ENCODE measurements around the gene B4GALT5.

GRCh38 chr20:49590163-49591017 lies 123.3 kb downstream of the B4GALT5 start:
- TF ChIP-seq, protein P1, sequence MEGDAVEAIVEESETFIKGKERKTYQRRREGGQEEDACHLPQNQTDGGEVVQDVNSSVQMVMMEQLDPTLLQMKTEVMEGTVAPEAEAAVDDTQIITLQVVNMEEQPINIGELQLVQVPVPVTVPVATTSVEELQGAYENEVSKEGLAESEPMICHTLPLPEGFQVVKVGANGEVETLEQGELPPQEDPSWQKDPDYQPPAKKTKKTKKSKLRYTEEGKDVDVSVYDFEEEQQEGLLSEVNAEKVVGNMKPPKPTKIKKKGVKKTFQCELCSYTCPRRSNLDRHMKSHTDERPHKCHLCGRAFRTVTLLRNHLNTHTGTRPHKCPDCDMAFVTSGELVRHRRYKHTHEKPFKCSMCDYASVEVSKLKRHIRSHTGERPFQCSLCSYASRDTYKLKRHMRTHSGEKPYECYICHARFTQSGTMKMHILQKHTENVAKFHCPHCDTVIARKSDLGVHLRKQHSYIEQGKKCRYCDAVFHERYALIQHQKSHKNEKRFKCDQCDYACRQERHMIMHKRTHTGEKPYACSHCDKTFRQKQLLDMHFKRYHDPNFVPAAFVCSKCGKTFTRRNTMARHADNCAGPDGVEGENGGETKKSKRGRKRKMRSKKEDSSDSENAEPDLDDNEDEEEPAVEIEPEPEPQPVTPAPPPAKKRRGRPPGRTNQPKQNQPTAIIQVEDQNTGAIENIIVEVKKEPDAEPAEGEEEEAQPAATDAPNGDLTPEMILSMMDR (IDR thresholded peaks at IDR 0.05; ENCODE audit: insufficient read depth, low read length): no peak
- TF ChIP-seq SPI1 (IDR thresholded peaks at IDR 0.05; ENCODE audit: borderline replicate concordance, low read depth) (peak; percentile 60; the same call in 1 of the 2 replicates), POLR2AphosphoS5 (IDR thresholded peaks at IDR 0.05; ENCODE audit: low read depth) (no peak)
- TF ChIP-seq, protein P2, sequence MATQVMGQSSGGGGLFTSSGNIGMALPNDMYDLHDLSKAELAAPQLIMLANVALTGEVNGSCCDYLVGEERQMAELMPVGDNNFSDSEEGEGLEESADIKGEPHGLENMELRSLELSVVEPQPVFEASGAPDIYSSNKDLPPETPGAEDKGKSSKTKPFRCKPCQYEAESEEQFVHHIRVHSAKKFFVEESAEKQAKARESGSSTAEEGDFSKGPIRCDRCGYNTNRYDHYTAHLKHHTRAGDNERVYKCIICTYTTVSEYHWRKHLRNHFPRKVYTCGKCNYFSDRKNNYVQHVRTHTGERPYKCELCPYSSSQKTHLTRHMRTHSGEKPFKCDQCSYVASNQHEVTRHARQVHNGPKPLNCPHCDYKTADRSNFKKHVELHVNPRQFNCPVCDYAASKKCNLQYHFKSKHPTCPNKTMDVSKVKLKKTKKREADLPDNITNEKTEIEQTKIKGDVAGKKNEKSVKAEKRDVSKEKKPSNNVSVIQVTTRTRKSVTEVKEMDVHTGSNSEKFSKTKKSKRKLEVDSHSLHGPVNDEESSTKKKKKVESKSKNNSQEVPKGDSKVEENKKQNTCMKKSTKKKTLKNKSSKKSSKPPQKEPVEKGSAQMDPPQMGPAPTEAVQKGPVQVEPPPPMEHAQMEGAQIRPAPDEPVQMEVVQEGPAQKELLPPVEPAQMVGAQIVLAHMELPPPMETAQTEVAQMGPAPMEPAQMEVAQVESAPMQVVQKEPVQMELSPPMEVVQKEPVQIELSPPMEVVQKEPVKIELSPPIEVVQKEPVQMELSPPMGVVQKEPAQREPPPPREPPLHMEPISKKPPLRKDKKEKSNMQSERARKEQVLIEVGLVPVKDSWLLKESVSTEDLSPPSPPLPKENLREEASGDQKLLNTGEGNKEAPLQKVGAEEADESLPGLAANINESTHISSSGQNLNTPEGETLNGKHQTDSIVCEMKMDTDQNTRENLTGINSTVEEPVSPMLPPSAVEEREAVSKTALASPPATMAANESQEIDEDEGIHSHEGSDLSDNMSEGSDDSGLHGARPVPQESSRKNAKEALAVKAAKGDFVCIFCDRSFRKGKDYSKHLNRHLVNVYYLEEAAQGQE (IDR thresholded peaks at IDR 0.05; ENCODE audit: insufficient replicate concordance, low read depth): no peak
